Dermis blood vessel endothelial cell (primary cell): ENCODE measurements around the gene RYR1. TPM values are rescaled to one million over a fixed set of nuclear protein-coding genes. Genes with fewer than 3 reads are reported as not detected.
"Not testable (repeated sequence)": the region's sequence is repeated elsewhere in the genome, so short reads cannot be mapped to it uniquely, and the experiment has no call there.

Source experiments
- DNase-seq: peaks from one replicate; pipeline ENCODE4 v3.0.0; 2010
- total RNA-seq: library from RNA; depleted of rRNA; stranded (reverse); fragments of >200 nt; gene quantifications from 2 replicates; pipeline ENCODE4 v1.2.3, GENCODE V29; 2014

Gene RYR1
- total RNA-seq, 1 donor from 2014 or later, result under 0.01 TPM

DNA sequence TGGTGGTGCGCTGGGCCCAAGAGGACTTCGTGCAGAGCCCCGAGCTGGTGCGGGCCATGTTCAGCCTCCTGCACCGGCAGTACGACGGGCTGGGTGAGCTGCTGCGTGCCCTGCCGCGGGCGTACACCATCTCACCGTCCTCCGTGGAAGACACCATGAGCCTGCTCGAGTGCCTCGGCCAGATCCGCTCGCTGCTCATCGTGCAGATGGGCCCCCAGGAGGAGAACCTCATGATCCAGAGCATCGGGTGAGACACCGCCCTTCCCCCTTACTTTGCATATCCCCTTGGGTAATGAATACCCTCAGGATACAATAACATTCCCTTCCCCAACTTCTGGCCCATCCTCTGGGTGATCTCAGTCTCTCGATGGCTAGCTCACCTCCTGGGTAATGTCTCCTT is 60.9 kb downstream of the RYR1 start:
- no peak for DNase-seq

DNA sequence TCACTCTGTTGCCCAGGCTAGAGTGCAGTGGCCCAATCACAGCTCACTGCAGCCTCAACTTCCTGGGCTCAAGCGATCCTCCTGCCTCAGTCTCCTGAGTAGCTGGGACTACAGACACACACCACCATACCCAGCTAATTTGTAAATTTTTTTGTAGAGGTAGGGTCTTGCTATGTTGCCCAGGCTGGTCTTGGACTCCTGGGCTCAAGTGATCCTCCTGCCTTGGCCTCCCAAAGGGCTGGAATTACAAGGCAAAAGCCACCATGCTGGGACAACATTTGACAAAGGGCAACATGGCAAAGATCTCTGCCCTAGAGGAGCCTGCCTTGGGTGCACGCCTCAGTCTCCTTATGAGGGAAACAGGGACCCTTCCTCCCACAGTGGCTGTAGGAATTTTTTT is 61.9 kb downstream of the RYR1 start:
- DNase-seq, result not testable (repeated sequence)

DNA sequence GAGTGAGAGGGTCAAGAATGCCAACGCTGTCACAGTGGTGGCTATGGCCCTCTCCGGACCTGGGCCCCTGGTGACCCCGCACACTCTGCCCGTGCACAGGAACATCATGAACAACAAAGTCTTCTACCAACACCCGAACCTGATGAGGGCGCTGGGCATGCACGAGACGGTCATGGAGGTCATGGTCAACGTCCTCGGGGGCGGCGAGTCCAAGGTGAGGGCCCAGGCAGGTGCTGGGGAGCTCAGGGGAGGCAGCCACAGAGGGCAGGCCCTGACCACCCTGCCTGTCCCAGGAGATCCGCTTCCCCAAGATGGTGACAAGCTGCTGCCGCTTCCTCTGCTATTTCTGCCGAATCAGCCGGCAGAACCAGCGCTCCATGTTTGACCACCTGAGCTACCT is 62.6 kb downstream of the RYR1 start:
- no peak for DNase-seq

DNA sequence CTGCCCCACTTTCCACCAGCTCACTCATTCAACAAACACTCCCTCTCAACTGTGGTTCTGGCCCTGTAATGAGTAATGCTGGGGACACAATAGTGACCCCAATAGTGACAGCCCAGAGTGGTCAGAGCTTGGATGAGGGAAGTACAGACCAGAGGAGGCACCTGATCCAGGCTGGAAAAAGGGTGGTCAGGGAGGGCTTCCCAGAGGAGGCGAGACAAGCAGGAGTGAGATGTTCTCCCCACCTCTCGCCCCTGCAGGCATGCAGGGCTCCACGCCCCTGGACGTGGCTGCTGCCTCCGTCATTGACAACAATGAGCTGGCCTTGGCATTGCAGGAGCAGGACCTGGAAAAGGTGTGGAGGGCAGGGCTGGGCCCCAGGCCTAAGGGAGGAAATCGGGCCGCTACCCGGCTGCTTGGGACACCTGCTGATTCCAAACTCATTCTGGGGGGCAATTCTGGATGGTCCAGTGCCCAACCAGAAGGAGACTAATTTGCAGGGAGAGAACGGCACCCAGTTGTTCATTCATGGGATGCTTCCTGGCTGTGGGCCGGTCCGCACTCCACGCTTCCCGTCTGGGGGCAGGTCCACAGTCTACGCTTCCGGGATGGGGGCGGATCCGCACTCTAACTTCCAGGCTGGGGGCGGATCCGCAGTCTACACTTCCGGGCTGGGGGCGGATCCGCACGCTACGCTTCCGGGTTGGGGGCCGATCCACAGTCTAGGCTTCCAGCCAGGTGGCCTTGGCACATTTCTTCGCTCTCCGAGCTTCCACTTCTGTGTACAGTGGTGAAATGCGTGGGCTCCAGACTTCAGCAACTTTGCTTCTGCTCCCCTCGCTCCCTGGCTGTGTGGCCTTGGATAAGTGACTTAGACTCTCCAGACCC is 63.4 kb downstream of the RYR1 start:
- DNase-seq, result no peak

DNA sequence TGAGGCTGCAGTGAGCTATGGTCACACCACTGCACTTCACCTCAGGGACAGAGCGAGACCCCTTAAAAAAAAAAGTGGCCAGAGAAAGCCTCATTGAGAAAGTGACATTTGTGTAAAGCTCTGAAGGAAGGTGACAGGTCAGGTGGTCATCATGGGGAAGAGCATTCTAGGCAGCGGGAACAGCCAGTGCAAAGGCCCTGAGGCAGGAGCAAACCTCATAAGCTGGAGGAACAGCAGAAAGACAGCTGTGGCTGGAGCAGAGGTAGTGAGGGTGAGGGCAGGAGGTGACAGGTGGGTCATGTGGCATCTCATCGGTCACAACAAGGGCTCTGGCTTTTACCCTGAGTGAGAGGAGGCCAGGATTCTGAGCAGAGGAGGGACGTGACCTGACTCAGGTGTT is 64.4 kb downstream of the RYR1 start:
- no peak for DNase-seq

DNA sequence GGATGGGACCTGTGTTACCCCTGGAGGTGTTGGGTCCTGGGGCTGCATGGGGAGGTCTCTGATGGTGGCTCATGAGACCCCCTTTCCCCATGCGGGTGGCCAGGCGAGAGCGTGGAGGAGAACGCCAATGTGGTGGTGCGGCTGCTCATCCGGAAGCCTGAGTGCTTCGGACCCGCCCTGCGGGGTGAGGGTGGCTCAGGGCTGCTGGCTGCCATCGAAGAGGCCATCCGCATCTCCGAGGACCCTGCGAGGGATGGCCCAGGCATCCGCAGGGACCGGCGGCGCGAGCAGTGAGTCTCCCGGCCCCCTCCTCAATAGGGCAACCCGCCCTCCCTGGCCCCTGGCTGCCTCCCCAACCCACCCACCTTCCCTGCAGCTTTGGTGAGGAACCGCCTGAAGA is 66.0 kb downstream of the RYR1 start:
- no peak for DNase-seq

DNA sequence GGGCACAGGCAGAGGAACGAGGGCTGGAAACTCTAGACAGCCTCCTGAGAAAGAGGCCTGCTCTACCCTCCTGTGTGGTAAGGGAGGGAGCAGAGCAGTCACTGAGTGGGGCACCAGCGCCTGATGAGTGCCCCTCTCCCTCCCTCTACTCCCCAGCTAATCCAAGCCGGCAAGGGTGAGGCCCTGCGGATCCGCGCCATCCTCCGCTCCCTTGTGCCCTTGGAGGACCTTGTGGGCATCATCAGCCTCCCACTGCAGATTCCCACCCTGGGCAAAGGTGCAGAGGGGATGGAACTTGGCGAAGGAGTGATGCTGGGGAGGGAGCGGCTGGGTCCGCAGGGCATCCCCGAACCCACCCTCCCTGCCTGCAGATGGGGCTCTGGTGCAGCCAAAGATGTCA is 67.0 kb downstream of the RYR1 start:
- DNase-seq, result no peak

DNA sequence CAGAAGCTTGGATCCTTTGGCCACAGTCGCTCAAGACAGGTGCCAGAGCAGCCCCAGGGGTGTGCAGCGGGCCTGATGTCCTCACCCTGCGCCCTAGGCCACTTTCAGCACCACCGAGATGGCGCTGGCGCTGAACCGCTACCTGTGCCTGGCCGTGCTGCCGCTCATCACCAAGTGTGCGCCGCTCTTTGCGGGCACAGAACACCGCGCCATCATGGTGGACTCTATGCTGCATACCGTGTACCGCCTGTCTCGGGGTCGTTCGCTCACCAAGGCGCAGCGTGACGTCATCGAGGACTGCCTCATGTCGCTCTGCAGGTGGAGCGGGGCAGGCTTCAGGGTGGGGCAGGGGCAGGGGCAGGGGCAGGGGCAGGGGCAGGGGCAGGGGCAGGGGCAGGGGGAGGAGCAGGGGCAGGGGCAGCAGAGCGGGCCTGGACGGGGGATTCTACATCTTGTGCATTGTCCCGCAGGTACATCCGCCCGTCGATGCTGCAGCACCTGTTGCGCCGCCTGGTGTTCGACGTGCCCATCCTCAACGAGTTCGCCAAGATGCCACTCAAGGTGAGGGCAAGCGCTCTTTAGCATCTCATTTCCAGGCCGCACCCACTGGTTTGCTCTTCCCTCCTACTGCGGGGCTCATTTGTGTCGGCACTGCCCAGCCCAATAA is 69.1 kb downstream of the RYR1 start:
- DNase-seq, result no peak

DNA sequence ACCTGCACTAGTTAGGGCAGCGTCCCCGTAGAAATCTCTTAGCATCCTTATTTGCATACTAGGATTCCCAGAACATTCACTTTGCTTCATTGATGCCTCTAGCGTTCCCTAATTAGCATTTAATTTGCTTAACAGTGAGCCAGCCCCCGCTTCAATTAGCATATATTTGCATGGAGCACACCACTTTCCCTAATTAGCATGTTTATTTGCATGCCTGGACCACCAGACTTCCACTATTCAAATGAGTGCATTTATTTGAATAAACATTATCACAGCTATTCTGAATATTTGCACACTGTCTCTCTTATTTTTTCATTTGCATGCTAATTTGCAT is 69.6 kb downstream of the RYR1 start:
- DNase-seq, result no peak

DNA sequence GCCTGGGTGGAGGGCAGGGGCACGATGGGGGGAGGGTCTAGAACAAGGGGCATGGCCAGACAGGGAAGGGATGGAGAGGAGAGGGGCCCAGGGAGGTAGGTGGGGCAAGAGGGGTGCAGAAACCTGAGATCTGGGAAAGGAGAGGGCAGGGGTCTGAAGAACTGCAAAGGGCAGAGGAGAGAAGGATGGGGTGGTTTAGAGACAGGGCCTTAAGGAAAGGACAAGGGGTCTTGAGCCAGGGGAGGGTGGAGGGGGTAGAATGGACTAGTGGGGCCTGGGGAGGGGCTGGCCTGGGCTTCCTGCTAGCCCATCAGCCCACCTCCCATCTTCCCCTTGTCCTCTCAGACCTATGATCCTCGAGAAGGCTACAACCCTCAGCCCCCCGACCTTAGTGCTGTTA is 72.5 kb downstream of the RYR1 start:
- no peak for DNase-seq

DNA sequence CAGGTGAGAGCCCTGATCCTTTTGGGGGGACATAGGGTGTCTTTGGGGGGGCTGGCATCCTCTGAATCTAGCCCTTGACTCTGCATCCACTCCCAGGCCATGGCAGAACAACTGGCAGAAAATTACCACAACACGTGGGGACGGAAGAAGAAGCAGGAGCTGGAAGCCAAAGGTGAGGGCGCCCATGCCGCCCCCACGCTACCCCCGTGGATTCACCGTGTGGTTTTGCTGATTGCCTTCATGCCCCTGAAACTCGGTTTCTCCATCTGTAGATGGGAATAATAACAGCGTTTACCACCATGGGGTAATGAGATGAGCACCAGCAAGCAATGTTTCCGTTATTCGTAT is 72.9 kb downstream of the RYR1 start:
- no peak for DNase-seq

DNA sequence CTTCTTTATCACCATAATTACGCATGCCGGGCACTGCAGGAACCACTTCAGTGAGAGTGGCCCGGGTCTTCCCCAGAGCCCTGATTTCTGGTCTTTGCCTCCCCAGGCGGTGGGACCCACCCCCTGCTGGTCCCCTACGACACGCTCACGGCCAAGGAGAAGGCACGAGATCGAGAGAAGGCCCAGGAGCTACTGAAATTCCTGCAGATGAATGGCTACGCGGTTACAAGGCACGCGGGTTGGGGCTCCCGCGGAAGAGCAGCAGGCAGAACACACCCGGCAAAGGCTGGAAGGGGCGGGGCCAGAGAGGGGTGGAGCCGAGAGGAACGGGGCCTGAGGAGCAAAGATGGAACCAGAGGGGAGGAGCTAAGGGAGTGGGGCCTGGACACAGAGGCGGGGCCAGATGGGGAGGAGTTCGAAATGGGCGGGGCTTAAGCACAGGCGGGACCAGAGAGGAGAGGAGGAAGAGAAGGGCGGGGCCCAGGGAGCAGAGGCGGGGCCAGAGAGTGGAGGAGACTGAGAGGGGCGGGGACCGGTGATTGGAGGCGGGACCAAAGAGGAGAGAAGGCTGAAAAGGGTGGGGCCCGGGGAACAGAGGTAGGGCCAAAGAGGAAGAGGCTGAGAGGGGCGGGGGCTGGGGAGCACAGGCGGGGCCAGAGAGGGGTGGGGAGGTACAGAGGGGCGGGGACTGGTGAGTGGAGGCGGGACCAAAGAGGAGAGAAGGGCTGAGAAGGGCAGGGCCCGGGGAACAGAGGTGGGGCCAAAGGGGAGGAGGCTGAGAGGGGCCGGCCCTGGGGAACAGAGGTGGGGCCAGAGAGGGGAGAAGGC is 73.4 kb downstream of the RYR1 start:
- peak; percentile 64 for DNase-seq

DNA sequence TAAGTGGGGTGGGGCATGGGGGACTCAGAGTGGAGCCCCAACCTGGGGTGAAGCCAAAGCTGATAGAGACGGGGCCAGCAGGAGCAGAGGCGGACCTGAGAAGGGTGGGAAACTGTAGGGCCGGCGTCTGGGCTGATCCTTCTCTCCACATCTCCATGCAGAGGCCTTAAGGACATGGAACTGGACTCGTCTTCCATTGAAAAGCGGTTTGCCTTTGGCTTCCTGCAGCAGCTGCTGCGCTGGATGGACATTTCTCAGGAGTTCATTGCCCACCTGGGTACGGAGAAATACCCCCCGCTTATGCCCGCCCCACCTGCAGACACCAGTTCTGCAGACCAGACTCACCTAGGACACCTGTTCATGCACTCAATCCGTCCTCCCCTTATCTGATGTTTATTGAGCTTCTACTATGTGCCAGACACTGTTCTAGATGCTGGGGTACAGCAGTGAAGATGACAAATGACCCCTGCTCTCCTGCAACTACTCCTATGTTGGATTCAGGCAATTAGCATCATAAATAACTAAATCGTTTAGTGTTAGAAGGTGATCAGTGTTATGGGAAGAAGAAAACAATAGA is 74.1 kb downstream of the RYR1 start:
- DNase-seq, result no peak

DNA sequence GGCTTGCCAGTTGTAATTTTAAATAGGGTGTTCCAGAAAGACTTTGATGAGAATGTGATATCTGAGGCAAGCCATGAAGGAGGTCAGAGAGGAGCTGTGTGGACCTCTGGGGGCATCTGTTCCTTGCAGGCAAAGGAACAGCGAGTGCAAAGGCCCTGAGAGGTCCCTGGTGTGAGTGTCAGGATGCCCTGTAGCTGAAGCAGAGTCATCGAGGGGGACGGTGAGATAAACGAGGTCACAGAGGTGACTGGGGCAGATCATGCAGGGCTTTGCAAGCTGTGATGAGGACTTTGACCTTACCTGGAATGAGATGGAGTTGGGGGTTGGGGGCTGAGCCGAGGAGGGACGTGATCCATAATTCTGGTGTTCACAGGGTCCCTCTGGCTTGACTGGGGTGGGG is 75.0 kb downstream of the RYR1 start:
- DNase-seq, result no peak

DNA sequence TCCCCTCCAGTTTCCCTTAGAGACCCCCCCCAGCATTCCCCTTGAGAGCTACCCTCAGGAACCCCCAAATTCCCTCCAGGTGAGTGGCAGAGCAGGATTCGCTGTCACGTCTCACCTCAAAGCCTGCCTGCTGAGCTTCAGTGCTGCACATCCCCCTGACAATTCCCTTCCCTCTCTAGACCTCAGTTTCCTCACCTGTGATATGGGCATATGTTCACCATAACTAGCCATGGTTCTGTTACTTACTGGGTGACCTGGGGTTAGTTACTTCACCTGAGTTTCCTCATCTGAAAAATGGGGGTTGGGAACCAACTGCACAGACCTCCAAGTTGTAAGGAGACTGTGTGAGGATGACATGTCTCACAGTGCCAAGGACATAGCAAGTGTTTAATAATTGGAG is 75.5 kb downstream of the RYR1 start:
- DNase-seq, result no peak

DNA sequence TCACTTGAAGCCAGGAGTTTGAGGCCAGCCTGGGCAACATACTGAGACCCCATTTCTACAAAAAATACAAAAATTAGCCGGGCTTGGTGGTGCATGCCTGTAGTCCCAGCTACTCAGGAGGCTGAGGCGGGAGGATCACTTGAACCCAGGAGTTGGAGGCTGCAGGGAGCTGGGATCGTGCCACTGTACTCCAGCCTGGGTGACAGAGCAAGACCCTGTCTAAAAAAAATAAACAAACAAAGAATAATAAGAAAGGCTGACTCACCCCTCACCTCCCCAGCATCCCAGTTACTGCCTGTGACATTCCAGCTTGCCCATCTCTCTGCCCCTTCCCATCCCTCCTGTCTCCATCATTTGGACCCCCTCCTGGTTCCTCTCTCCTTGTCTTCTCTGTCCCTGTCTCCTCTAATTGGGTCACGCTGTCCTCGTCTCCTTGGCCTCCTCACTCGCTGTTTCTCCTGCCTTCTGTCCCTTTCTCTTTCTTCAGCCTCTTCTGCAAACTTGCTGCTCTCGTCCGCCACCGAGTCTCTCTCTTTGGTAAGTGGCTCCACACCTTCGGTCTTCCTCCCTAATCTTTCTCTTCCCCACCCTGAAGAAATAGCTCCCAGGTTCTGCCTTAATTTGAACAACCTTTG is 77.7 kb downstream of the RYR1 start:
- no peak for DNase-seq

DNA sequence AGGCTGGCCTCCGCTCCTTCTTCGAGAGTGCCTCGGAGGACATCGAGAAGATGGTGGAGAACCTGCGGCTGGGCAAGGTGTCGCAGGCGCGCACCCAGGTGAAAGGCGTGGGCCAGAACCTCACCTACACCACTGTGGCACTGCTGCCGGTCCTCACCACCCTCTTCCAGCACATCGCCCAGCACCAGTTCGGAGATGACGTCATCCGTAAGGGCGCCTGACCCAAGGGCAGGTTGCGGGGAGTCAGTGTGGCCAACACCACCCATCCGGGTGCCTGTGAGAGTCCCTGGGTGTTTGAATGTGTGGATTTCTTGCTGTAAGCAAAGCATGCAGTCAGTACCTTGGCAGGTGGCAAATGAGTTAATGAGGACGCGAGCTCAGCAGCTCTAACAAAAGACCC is 78.8 kb downstream of the RYR1 start:
- no peak for DNase-seq

DNA sequence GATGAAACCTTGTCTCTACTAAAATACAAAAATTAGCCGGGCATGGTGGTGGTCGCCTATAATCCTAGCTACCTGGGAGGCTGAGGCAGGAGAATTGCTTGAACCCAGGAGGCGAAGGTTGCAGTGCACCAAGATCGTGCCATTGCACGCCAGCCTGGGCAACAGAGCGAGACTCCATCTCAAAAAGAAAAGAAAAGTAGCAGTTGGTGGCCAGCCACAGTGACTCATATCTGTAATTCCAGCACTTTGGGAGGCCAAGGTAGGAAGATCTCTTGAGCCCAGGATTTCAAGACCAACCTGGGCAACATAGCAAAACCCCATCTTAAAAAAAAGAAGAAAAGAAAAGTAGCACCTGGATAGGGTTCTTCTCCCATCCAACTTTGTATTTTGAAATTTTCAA is 79.7 kb downstream of the RYR1 start:
- DNase-seq, result not testable (repeated sequence)

DNA sequence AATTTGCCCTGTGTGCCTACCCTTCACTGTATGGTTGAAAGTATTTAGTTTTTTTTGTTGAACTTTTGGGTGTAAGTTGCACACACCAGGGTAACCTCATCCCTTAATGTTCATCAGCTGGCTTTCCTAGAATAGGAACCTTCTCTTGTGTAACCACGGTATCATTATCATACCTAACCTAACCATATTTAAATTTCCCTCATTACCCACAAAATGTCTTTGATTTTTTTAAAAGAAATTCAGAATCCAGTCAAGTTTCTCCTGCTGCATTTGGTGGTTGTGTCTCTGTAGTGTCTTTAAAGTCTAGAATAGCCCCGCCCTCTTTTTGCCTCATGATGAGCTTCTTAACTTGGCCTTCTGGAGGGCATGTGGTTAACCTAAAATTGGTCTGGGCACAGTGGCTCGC is 80.3 kb downstream of the RYR1 start:
- DNase-seq, result no peak

DNA sequence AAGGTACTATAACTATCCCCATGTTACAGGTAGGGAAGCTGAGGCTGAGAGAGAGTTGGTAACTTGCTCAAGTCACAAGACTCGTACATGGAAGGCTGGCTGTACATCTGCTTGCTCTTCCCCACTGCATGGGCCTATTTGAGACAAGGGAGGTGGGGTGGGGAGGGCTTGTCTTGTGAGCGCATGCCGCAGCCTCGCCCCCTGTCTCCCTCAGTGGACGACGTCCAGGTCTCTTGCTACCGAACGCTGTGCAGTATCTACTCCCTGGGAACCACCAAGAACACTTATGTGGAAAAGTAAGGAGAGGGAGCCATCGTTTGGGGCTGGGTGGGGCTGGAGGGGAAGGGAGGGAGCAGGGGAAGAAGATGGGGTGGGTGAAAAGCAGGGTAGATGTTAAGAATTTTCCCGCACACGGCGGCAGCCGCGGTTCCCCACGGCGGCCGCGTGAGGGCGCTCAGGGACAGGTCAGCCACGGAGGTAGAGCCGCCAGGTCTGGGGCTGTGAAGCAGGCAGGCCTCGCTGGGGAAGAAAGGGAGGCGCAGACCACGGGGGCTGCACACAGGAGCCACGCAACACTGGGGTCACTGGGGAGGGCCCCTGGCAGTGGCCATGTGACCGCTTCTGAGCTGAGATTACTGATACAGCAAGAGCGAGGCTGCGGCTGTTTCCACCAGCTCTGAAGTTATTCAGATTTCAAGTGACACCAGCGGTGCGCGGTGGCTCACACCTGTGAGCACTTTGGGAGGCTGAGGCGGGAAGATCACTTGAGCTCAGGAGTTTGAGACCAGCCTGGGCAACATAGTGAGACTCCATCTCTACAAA is 81.5 kb downstream of the RYR1 start:
- peak; percentile 72 for DNase-seq

DNA sequence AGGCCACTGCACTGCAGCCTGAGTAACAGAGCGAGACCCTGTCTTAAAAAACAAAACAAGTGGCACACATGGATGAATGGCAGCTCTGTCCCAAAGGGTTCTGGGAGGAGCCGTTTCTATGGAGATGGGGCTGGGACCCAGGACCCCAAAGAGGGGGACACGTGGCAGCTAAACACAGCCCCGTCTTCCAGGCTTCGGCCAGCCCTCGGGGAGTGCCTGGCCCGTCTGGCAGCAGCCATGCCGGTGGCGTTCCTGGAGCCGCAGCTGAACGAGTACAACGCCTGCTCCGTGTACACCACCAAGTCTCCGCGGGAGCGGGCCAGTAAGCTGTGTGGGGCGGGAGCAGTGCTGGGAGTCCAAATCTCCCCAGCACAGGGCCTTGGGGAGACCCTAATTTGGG is 82.4 kb downstream of the RYR1 start:
- no peak for DNase-seq

DNA sequence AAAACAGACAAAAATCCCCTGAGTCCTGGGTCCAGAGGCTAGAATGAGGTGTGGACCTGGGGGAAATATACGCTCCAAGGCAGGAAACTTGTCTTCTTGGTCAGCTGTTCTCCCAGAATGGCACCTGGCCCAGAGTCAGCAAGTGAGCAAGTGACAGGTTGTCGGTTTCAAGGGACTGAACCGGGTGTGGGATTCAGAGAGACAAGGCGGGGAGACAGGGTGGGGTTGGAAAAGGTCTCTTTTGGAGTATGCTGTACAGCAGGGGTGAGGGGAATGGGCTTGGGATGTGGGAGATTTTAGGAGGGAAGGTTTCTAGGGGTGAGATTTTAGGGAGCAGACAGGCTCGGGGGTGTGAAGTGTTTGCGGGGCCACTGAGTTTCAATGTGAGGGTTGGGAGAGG is 83.3 kb downstream of the RYR1 start:
- DNase-seq, result no peak
